GM18507 (cell line): ENCODE measurements around the gene KRT80.
A peak's percentile ranks its signal among the peaks of the same experiment; 100 is the strongest.

Source experiments
- DNase-seq: peaks from one replicate; pipeline ENCODE4 v3.0.0; 2011; ENCODE audit warnings: low read depth; ENCODE audit not compliant: insufficient read length; ENCODE audit errors: extremely low spot score
- FAIRE-seq: peaks from 2 replicates; lab custom pipeline; 2011; peaks lifted over from hg19 to GRCh38; lab: Jason Lieb, UNC

The KRT80 gene

DNA sequence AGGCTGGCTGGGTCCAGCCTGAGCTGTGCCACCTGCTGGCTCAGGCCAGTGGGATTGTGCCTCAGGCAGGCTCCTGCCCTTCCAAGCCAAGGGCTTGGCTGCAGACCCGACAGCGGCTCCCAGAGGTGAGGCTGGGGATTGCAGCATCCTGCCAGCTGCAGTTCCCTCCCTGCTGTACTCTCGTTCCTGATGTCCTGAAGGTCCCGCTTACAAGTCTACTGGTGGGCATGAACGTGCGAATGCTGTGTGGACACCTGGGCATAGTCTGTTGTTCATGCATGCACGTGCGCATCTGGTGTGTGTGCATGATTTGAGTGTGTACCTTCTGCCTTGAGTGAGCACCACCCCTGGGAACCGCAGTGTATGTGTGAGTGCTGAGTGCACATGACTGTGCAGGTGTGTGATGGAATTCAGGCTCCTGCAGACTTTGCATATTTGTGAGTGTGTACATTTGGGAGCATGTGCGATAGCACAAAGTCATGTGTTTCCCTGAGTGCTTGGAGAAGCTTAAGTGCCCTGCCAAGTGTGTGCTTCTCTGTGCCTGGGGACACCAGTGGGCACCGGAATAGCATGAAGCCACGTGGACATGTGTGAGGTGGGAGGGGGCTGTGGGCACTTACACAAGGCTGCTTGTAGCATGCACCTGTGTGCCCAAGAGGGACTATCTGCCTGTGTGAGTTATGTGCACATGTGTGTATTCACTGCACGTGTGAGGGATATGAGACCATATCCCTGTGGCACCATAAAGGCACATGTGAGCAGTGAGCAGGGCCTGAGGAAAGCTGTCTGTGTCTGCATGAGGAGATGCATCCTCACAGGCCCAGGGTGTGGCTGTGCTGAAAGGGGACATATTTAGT is 22.0 kb upstream of the KRT80 start:
- DNase-seq (peak; percentile 51), FAIRE-seq (peak; percentile 76)

DNA sequence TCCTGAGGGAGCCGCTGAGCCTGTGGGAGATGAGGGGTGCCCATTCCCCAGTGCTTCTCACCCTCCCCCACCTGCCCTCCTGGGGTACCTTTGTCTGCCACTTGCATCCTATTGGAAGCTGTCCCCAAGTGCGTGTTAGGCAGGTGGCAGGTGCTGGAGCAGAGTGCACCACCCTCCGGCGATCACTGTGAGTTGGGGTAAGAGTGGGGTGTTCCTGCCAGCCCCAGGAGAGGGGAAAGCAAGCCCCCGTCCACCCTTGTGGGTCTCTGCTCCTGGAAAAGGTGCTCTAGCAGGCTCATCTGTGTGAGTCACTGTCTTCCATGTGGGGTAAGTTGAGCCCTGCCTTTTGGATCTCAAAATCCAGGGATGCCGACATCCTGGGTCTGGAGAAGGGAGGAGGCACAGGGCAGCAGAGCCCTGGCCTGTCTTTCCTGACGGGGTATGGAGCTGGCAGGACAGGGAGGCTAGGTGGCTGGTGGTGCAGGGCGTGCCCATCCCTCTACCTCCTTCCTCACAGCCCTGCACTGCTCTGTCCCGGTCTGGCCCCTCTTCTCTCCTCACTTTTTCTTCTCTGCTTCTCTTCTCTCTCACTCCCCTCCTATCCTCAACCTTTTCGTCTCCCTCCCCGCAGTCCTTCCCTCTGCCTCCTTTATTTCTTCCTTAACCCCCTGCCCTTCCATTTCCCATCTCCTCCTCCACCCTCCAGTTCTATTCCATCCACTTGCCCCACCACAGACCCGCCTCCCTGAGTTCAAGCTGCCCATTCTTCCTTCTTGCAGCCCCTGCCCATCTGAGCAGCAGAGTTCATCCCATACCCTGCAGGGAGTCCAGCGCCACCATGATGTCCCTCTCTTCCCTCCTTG is 21.1 kb upstream of the KRT80 start:
- no peak for FAIRE-seq
- no peak for DNase-seq

- no peak for FAIRE-seq
- no peak for DNase-seq
Observed at GRCh38 chr12:52211716-52212585, 20.1 kb upstream of the KRT80 start.

DNA sequence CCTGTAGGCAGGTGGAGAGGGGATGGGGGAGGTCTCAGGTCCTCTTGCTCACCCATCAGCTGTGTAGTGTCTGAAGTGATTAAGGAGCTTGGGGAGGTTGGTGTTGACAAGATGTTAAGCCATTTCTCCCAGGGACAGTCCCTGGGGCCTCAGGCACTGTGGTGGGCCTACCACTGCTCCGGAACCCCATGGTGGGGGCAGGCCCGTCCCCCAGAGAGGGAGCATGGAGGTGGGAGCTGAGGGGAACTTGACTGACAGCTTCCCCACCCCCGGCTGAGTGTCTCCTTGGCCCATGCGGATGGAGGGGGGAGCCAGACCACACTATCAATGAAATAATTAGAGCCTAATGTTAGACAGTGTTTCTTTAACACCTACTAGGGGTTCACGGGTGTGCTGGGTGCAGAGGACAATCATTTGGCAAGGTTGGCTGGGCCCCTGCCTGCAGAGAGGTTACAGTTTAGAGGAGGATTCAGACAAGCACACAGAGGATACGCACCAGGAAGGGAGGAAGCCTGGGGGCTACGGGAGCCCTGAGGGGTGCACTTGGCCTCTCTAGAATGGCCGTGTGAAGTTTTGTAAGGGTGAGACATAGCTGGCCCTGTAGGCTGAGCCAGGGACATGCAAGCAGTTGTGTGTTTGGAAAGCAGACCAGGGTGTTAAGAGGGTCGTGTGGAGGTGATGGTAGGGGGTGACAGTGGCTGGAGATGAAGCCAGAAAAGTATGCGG is 19.3 kb upstream of the KRT80 start:
- DNase-seq = no peak
- no peak for FAIRE-seq

GRCh38 chr12:52210186-52210924 is 18.5 kb upstream of the KRT80 start:
- FAIRE-seq = no peak

DNA sequence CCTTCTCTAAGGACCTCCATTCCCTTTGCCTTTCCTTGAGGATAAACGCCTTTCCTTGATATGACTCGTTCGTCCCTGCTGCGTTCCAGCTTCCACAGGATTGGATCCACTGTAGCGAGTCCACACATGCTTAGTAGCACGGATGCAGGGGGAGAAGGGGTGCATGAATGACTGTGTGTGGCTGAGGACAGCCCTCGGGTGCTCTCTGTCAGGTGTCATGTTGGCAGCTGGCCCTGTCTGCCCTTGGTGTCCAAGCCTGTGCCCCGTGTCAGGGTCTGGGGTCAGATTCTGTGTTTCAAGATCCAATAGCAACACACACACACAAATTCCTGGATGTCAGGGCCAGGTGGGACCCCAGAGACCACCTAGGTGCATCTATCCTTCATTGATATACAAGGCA is 17.5 kb upstream of the KRT80 start:
- no peak for FAIRE-seq
- DNase-seq = no peak

More at GRCh38 chr12:52210186-52210924, 18.5 kb upstream of the KRT80 start:
- DNase-seq = no peak

- DNase-seq (no peak), FAIRE-seq (no peak)
Observed at GRCh38 chr12:52208424-52209165, 16.8 kb upstream of the KRT80 start.

DNA sequence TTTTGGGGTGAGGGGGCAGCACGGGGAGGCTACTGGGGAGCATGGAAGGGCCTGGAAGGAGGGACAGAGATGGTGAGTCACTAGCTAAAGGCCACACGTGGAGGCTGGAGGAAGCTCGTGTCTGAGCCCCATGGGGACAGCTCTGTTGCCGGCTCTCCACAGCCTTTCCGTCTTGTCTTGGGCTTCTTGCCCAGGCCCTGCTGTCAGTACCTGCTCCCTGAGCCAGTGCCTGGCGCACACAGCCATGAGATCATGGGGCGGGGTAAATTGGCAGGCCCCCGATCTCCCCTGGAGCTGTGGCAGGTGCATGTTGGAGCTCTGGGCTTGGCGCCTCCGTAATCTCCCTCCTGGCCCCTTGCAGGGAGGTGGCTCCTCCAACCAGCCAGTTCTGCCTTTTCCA is 16.1 kb upstream of the KRT80 start:
- FAIRE-seq (no peak), DNase-seq (no peak)

GRCh38 chr12:52207106-52207505 is 15.3 kb upstream of the KRT80 start:
- DNase-seq = no peak
- no peak for FAIRE-seq

DNA sequence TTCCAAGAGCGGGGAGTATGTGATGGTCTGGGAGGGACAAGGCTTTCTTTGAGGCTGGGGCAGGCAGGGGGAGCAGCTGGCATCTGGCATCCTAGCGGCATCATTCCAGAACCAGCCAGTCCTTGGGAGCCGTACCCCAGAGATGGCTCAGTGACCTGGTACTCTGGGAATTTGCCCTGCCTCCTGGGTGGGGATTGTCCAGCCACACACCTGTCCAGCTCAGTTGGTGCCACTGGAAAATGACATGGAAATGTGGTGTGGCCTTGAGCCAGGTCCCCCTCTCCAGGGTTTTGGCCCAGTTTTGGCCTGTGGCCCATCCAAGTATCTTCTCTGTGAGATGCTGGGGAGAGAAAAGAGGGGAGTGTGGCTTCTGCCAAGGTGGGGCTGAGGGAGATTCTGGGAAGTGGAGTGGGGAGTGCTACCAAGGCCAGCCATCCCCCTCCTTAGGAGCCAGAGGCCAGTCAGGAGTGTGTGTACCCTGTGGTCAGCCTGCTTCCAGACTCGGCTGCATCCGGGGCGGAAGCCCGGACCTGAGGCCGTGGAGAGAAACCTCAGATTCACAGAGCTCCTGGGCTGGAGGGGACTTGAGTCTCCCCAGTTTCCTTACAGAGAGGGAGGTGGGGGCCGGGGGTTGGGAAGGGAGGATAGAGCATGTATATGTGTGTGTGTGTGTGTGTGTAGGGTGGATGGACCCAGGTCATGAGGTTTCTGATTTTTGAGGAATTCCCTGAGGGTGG is 14.7 kb upstream of the KRT80 start:
- no peak for DNase-seq
- no peak for FAIRE-seq

GRCh38 chr12:52205612-52206303 is 13.9 kb upstream of the KRT80 start:
- FAIRE-seq (no peak), DNase-seq (no peak)

DNA sequence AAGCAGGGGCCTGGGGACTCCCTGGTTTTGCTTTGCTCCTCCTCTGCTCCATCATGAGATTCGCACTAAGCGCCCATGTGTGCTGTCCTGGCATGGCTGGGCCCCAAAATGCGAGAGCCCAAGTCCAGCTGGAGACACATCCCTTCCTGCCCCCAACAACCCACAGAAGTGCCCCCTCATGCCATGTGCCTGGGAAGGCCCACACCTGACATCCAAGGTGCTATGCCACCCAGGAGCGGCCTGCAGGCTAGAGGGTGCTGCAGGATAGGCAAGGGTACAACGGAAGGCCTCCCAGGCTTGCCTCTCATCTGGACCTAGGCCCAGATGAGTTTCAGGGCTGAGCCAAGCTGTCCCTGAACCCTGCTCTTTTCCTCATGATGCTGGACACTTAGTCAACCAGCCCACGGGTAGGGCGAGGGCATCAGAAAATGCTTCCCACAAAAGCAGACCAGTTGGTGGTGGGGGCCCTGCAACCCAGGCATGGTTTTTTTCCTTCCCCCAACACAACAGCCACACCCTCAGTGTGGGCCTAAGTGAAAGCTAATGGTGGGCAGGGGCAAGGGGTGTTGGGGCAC is 13.2 kb upstream of the KRT80 start:
- FAIRE-seq (no peak), DNase-seq (no peak)

- FAIRE-seq = no peak
- DNase-seq = no peak
Observed at GRCh38 chr12:52204095-52204930, 12.5 kb upstream of the KRT80 start.

GRCh38 chr12:52203079-52203921 is 11.5 kb upstream of the KRT80 start:
- no peak for DNase-seq
- FAIRE-seq = no peak
